ENCODE results near the gene TBC1D16. TPM values are rescaled to one million over a fixed set of nuclear protein-coding genes. Genes with fewer than 3 reads are reported as not detected.

Gene TBC1D16
- total and polyA plus RNA-seq, 2 donors from 2014 or later: 9.1 to 68.0 TPM

GRCh38 chr17:80030730-80031410 lies 4.8 kb downstream of the TBC1D16 start:
- no peak overlapping the region for H3K4me3 ChIP-seq (ENCODE audit: low read length in 3 of 3)
- no peak for TF ChIP-seq CTCF (IDR thresholded peaks at IDR 0.05; ENCODE audit: borderline replicate concordance, extremely low read depth, insufficient read depth)
- H3K27me3 ChIP-seq (ENCODE audit: control insufficient read depth, insufficient read depth, low read length): no peaks in the 10 kb centered on the region
- peaks cover 0 to 39% (median 26%) of the 10 kb centered on the region in 3 donors for H3K4me1 ChIP-seq (ENCODE audit: control insufficient read depth in 2 of 3, insufficient read depth in 2 of 3, low read depth in 1 of 3, low read length in 3 of 3)
- no peak for FAIRE-seq
- no peaks in the 10 kb centered on the region for H3K36me3 ChIP-seq (ENCODE audit: control insufficient read depth in 2 of 3, insufficient read depth in 3 of 3, low read length in 3 of 3)
- peak overlapping the region; percentile 62 to 78 for H3K27ac ChIP-seq (ENCODE audit: low read depth in 2 of 2, low read length in 2 of 2)
- peak overlapping the region in 1 of 3 donors; percentile 26 for H3K9ac ChIP-seq (ENCODE audit: low read length in 3 of 3)
- H3K9me3 ChIP-seq (ENCODE audit: control insufficient read depth in 2 of 3, insufficient read depth in 1 of 3, low read length in 3 of 3): no peaks in the 10 kb centered on the region
- intact Hi-C loops (cut with DNase I): no loop called here
- DNase-seq: peak; percentile 74 to 87 (median 79)

- Histone ChIP-seq H3K4me1 (ENCODE audit: control insufficient read depth in 2 of 3, insufficient read depth in 2 of 3, low read depth in 1 of 3, low read length in 3 of 3) (peaks cover 3 to 39% (median 29%) of the 10 kb centered on the region in 3 donors), H3K27me3 (ENCODE audit: control insufficient read depth, insufficient read depth, low read length) (no peaks in the 10 kb centered on the region), H3K27ac (ENCODE audit: low read depth in 2 of 2, low read length in 2 of 2) (peak overlapping the region in 1 of 2 donors; percentile 20), H3K36me3 (ENCODE audit: control insufficient read depth in 2 of 3, insufficient read depth in 3 of 3, low read length in 3 of 3) (peaks cover 0 to 4% (median 0%) of the 10 kb centered on the region in 3 donors), H3K4me3 (ENCODE audit: low read length in 3 of 3) (no peak overlapping the region), H3K9me3 (ENCODE audit: control insufficient read depth in 2 of 3, insufficient read depth in 1 of 3, low read length in 3 of 3) (no peaks in the 10 kb centered on the region), H3K9ac (ENCODE audit: low read length in 3 of 3) (no peak overlapping the region)
- no peak for TF ChIP-seq CTCF (IDR thresholded peaks at IDR 0.05; ENCODE audit: borderline replicate concordance, extremely low read depth, insufficient read depth)
- intact Hi-C loops (cut with DNase I): no loop called here
- peak in 4 of 5 donors; percentile 41 to 93 (median 62) for DNase-seq
- no peak for FAIRE-seq
Measured at GRCh38 chr17:80029258-80029974, 6.3 kb downstream of the TBC1D16 start.

- Histone ChIP-seq H3K27ac (ENCODE audit: low read depth in 2 of 2, low read length in 2 of 2) (no peak overlapping the region), H3K9me3 (ENCODE audit: control insufficient read depth in 2 of 3, insufficient read depth in 1 of 3, low read length in 3 of 3) (peaks cover 0 to 2% (median 0%) of the 10 kb centered on the region in 3 donors), H3K27me3 (ENCODE audit: control insufficient read depth, insufficient read depth, low read length) (no peaks in the 10 kb centered on the region), H3K36me3 (ENCODE audit: control insufficient read depth in 2 of 3, insufficient read depth in 3 of 3, low read length in 3 of 3) (peaks cover 0 to 6% (median 0%) of the 10 kb centered on the region in 3 donors), H3K4me1 (ENCODE audit: control insufficient read depth in 2 of 3, insufficient read depth in 2 of 3, low read depth in 1 of 3, low read length in 3 of 3) (peaks cover 3 to 37% (median 35%) of the 10 kb centered on the region in 3 donors), H3K4me3 (ENCODE audit: low read length in 3 of 3) (no peak overlapping the region), H3K9ac (ENCODE audit: low read length in 3 of 3) (no peak overlapping the region)
- no peak for TF ChIP-seq CTCF (IDR thresholded peaks at IDR 0.05; ENCODE audit: borderline replicate concordance, extremely low read depth, insufficient read depth)
- intact Hi-C loops (cut with DNase I): no loop called here
- no peak for FAIRE-seq
- no peak for DNase-seq
Measured at GRCh38 chr17:80028030-80028429, 7.6 kb downstream of the TBC1D16 start.
